ENCODE results near the gene GCKR.

GCKR gene

DNA sequence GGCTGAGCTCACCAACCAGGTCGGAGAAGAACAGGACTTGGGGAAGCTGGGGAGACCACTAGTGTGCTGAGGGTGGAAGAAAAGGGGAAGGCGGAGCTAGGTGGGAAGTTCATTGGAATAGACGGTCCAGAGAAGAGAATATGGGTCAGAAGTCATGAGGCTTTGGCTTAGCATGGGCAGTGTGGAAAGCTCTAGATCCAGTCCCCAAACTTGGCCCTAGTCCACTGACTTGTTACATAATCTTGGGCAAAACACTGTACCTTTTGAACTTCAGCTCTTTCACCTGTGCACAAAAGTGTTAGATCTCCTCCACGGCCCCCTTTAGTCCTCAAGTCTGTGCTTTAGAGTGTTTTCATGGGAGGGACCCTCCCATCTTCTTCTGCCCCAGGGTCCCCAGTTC is 10.7 kb downstream of the GCKR start:
- Histone ChIP-seq H3K27ac (no peak overlapping the region), H3K4me3 (no peak overlapping the region)
- DNase-seq (ENCODE audit: low spot score) = no peak
- TF ChIP-seq, protein P1, sequence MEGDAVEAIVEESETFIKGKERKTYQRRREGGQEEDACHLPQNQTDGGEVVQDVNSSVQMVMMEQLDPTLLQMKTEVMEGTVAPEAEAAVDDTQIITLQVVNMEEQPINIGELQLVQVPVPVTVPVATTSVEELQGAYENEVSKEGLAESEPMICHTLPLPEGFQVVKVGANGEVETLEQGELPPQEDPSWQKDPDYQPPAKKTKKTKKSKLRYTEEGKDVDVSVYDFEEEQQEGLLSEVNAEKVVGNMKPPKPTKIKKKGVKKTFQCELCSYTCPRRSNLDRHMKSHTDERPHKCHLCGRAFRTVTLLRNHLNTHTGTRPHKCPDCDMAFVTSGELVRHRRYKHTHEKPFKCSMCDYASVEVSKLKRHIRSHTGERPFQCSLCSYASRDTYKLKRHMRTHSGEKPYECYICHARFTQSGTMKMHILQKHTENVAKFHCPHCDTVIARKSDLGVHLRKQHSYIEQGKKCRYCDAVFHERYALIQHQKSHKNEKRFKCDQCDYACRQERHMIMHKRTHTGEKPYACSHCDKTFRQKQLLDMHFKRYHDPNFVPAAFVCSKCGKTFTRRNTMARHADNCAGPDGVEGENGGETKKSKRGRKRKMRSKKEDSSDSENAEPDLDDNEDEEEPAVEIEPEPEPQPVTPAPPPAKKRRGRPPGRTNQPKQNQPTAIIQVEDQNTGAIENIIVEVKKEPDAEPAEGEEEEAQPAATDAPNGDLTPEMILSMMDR (IDR thresholded peaks at IDR 0.05) = no peak

DNA sequence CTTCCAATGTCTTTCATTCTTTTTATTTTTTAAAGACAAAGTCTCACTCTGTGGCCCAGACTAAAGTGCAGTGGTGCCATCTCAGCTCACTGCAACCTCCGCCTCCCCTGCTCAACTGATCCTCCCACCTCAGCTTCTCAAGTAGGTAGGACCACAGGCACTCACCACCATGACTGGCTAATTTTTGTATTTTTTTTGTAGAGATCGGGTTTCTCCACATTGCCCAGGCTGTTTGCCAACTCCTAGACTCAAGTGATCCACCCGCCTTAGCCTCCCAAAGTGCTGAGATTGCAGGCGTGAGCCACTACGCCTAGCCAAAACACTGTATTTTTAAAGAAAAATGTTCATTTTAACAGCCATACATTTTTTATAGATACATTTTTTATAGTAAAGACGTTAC is 12.7 kb downstream of the GCKR start:
- no peak for DNase-seq (ENCODE audit: low spot score)
- H3K4me3 ChIP-seq = no peak overlapping the region
- no peak overlapping the region for H3K27ac ChIP-seq
- TF ChIP-seq, protein P1 (IDR thresholded peaks at IDR 0.05) = no peak

DNA sequence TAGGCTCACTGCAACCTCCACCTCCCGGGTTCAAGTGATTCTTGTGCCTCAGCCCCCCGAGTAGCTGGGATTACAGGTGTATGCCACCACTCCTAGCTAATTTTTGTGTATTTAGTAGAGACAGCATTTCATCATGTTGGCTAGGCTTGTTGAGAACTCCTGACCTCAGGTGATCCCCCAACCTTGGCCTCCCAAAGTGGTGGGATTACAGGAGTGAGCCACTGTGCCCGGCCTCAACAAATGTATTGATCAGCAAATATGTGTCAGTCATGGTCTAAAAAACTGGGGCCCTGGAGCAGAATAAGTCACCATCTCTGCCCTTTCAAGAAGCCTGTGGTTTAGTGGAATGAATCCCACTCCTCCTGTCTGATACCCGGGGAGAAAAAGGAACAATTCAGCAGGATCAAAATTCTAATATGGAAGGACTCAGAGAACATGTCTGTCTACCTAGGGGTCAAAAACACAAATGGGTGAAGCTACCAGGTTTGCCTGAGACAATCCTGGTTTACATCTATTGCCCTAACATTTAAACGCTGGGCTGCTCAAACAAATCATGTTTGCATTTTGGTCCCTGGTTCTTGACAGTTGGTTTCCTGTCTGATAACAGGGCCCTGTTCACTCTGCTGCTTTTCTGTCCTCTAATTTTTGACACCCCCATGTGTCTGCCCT is 21.6 kb downstream of the GCKR start:
- Histone ChIP-seq H3K27ac (no peak overlapping the region), H3K4me3 (no peak overlapping the region)
- TF ChIP-seq, protein P1 (IDR thresholded peaks at IDR 0.05) = no peak

DNA sequence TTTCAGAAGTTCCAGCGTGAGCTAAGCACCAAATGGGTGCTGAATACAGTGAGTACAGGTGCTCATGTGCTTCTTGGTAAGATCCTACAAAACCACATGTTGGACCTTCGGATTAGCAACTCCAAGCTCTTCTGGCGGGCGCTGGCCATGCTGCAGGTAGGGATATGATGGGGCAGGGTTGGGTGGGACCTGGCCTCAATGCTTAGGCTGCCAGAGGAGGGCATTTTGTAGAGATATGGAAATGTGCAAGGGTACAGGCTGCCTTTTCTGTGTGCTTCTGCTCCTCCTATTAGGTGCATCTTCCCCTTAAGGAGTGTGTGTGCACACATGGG is 22.1 kb downstream of the GCKR start:
- H3K4me3 ChIP-seq = no peak overlapping the region
- TF ChIP-seq, protein P1 (IDR thresholded peaks at IDR 0.05) = no peak
- no peak overlapping the region for H3K27ac ChIP-seq
- no peak for DNase-seq (ENCODE audit: low spot score)

More for the DNA sequence above, 21.6 kb downstream of the GCKR start:
- no peak for DNase-seq (ENCODE audit: low spot score)

DNA sequence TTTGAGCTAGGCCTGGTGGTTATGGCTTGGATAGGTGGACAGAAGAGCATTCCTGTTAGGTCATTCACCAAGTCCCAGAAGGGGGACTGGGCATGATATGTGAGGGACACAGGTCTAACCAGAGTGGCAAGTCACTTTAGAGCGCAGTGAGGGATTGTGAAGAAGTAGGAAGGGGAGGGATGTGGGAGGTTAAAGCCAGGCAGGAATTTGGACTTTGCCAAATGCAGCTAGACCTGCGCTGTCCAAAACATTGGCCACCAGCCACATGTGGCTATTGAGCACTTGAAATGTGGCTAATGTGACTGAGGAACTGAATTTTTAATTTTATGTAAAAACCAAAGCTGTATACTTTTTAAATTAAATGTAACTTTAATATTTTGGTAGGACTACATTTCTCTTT is 23.7 kb downstream of the GCKR start:
- TF ChIP-seq, protein P1 (IDR thresholded peaks at IDR 0.05) = no peak
- no peak overlapping the region for H3K4me3 ChIP-seq
- H3K27ac ChIP-seq = no peak overlapping the region
- DNase-seq (ENCODE audit: low spot score) = no peak

DNA sequence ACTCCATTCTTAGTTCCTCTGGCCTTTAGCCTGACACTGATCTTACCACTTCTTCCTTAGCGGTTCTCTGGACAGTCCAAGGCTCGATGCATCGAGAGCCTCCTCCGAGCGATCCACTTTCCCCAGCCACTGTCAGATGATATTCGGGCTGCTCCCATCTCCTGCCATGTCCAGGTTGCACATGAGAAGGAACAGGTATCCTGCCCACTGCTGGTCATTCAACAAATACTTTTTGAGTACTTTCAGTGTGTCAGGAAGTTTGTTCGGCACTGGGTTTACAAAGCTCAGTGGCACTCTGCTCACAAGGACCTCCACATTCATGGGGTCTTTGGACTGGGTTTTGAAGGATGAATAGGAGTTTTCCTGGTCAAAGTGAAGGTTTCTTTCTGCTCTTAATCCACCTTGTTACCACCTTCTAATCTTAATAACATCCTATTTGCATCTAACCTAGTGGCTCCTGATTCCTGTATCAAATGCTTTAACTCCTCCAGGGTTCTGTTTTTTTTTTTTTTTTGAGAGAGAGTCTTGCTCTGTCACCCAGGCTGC is 25.8 kb downstream of the GCKR start:
- no peak overlapping the region for H3K4me3 ChIP-seq
- TF ChIP-seq, protein P1 (IDR thresholded peaks at IDR 0.05) = no peak
- no peak overlapping the region for H3K27ac ChIP-seq
- no peak for DNase-seq (ENCODE audit: low spot score)

DNA sequence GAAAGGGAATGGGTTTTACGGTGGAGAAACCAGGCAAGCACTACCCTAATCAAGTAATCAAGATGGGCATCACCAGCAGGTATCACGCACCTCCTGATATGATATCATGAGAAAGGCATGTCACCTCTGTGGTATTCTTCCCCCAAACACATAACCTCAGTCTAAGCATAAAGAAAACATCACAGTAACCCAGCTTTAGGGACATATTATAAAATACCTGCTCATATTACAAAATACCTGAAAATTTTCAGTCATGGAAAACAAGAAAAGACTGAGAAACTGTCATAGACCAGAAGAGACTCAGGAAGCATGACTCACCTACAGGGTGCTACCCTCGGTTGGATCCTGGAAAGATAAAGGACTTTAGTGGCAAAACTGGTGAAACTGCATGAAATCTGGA is 30.5 kb downstream of the GCKR start:
- DNase-seq (ENCODE audit: low spot score) = no peak
- TF ChIP-seq, protein P1 (IDR thresholded peaks at IDR 0.05) = no peak
- H3K27ac ChIP-seq = no peak overlapping the region
- no peak overlapping the region for H3K4me3 ChIP-seq
